ENCODE measurements around the gene RSAD1. TPM values are rescaled to one million over a fixed set of nuclear protein-coding genes. Genes with fewer than 3 reads are reported as not detected.

The RSAD1 gene
- total RNA-seq, 2 experiments from 2014 or later = 44.6 to 44.7 TPM

- Histone ChIP-seq H3K4me3 (ENCODE audit: low read length) (no peak overlapping the region), H3K36me3 (ENCODE audit: insufficient read depth, low read length) (no peaks in the 10 kb centered on the region), H3K9me3 (ENCODE audit: control insufficient read depth in 1 of 2, insufficient read depth in 1 of 2, low read length in 2 of 2) (no peaks in the 10 kb centered on the region), H3K27ac (ENCODE audit: low read depth in 1 of 2, low read length in 2 of 2) (no peak overlapping the region), H3K27me3 (ENCODE audit: control insufficient read depth in 1 of 2, insufficient read depth in 2 of 2, low read length in 2 of 2) (no peaks in the 10 kb centered on the region), H3K4me1 (ENCODE audit: insufficient read depth, low read length) (peaks cover 14% of the 10 kb centered on the region)
- intact Hi-C loops (cut with DNase I, micrococcal nuclease) = no loop called here
- ATAC-seq (ENCODE audit: poor library complexity) = no peak
- H3K4me3 Mint-ChIP-seq = no peak overlapping the region
- TF ChIP-seq CTCF (IDR thresholded peaks at IDR 0.05) = no peak
- CTCF ChIA-PET = interaction anchor here (1.6 kb wide), 1 partner anchor 35 kb away, joined by 7 read pairs; the partner anchor contains the start of gene LRRC59
- no peaks in the 10 kb centered on the region for H3K9me3 Mint-ChIP-seq
- POLR2A ChIA-PET = no interaction called here
- peaks cover 4% of the 10 kb centered on the region for H3K36me3 Mint-ChIP-seq (ENCODE audit: low read depth)
- no peak for DNase-seq
- H3K4me1 Mint-ChIP-seq (ENCODE audit: low read depth) = peaks cover 8% of the 10 kb centered on the region
- no peak overlapping the region for H3K27ac Mint-ChIP-seq
- H3K27me3 Mint-ChIP-seq = no peaks in the 10 kb centered on the region
These were observed 46.4 kb upstream of the RSAD1 start for GRCh38 chr17:50432125-50432762.

GRCh38 chr17:50437409-50437808 is 41.3 kb upstream of the RSAD1 start:
- Histone ChIP-seq H3K9me3 (ENCODE audit: control insufficient read depth in 1 of 2, insufficient read depth in 1 of 2, low read length in 2 of 2) (no peaks in the 10 kb centered on the region), H3K27me3 (ENCODE audit: control insufficient read depth in 1 of 2, insufficient read depth in 2 of 2, low read length in 2 of 2) (no peaks in the 10 kb centered on the region), H3K4me1 (ENCODE audit: insufficient read depth, low read length) (peaks cover 5% of the 10 kb centered on the region), H3K36me3 (ENCODE audit: insufficient read depth, low read length) (no peaks in the 10 kb centered on the region), H3K27ac (ENCODE audit: low read depth in 1 of 2, low read length in 2 of 2) (no peak overlapping the region), H3K4me3 (ENCODE audit: low read length) (no peak overlapping the region)
- TF ChIP-seq CTCF (IDR thresholded peaks at IDR 0.05) = no peak
- ChIA-PET POLR2A (no interaction called here), CTCF (no interaction called here)
- Mint-ChIP-seq H3K27ac (no peak overlapping the region), H3K9me3 (no peaks in the 10 kb centered on the region), H3K4me3 (no peak overlapping the region), H3K27me3 (no peaks in the 10 kb centered on the region), H3K4me1 (ENCODE audit: low read depth) (no peaks in the 10 kb centered on the region), H3K36me3 (ENCODE audit: low read depth) (peaks cover 4% of the 10 kb centered on the region)
- no peak for ATAC-seq (ENCODE audit: poor library complexity)
- intact Hi-C loops (cut with DNase I, micrococcal nuclease) = no loop called here
- DNase-seq = no peak

- peaks cover 4% of the 10 kb centered on the region for H3K4me1 ChIP-seq (ENCODE audit: insufficient read depth, low read length)
- CTCF ChIA-PET = no interaction called here
- intact Hi-C loops (cut with DNase I, micrococcal nuclease) = no loop called here
These were observed 39.7 kb upstream of the RSAD1 start for GRCh38 chr17:50439008-50439407.

More at GRCh38 chr17:50439008-50439407, 39.7 kb upstream of the RSAD1 start:
- Mint-ChIP-seq H3K4me3 (no peak overlapping the region), H3K27ac (no peak overlapping the region), H3K4me1 (ENCODE audit: low read depth) (no peaks in the 10 kb centered on the region), H3K36me3 (ENCODE audit: low read depth) (peaks cover 4% of the 10 kb centered on the region), H3K9me3 (no peaks in the 10 kb centered on the region), H3K27me3 (no peaks in the 10 kb centered on the region)
- no peaks in the 10 kb centered on the region for H3K36me3 ChIP-seq (ENCODE audit: insufficient read depth, low read length)
- POLR2A ChIA-PET = no interaction called here
- ATAC-seq (ENCODE audit: poor library complexity) (no peak), DNase-seq (no peak)
- no peak overlapping the region for H3K4me3 ChIP-seq (ENCODE audit: low read length)
- TF ChIP-seq CTCF (IDR thresholded peaks at IDR 0.05) = no peak
- no peaks in the 10 kb centered on the region for H3K27me3 ChIP-seq (ENCODE audit: control insufficient read depth in 1 of 2, insufficient read depth in 2 of 2, low read length in 2 of 2)
- no peaks in the 10 kb centered on the region for H3K9me3 ChIP-seq (ENCODE audit: control insufficient read depth in 1 of 2, insufficient read depth in 1 of 2, low read length in 2 of 2)
- no peak overlapping the region for H3K27ac ChIP-seq (ENCODE audit: low read depth in 1 of 2, low read length in 2 of 2)
